HG02840 (cell line): Measurements from ENCODE around the gene HMBS.
"Not testable (repeated sequence)": the region's sequence is repeated elsewhere in the genome, so short reads cannot be mapped to it uniquely, and the experiment has no call there.

ENCODE experiments used
- ATAC-seq: cut with Tn5 transposase; IDR thresholded peaks from one replicate; pipeline ENCODE4 v1.9.1; 2021; ENCODE audit warnings: mild to moderate bottlenecking, moderate library complexity, moderate number of reproducible peaks; ENCODE audit not compliant: unreplicated experiment, low FRiP score

Gene HMBS

DNA sequence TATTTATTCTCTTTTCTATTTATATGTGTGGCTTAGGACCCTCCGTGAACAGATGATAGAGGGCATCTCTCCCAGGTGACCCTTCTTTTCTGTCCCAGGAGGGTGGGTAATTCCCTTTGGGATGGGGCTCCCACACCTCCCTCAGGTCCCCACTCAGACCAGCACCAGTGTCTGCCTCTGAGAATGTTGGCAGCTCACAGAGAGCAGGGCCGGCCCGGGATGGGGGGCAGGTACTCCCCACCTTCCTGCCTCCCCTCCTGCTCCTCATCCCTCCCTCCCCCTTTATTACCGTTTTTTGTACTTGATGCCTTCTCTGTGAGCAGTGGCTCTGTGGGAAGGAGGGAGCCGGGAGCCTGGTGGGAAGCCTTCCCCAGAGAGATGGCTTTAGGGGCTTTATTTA, 31.9 kb downstream of the HMBS start:
- ATAC-seq: no peak

DNA sequence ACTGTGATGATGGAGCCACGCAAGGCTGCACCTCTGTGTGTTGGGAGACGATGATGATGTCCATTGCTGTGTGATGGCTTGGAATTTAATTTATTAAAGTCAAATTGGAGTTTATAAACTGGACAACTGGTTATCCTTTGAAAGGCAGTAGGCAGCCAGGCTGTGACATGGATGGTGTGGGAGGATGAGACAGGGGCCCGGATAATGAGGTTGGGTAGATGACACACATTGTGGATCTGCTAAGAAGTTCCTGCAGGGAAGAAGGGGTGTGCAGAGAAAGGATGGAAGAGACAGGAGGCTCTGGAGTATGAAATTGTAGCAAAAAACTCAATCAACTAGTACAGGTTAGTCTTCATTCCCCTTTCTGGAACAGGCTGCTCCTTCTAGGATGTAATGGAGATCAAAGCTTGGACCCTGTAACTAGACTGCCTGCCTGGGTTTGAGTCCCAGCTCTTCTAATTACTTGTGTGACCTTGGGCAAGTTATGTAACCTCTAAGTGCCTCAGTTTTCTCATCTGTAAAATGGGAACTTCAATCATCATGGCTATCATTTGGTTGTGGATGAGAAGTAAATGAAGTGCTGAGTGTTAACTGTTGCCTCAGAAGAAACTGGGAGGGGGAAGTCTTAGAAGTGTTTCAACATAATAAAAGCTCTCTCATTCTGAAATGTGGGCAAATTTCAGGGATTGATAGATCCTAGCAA, 32.5 kb downstream of the HMBS start:
- no peak for ATAC-seq

DNA sequence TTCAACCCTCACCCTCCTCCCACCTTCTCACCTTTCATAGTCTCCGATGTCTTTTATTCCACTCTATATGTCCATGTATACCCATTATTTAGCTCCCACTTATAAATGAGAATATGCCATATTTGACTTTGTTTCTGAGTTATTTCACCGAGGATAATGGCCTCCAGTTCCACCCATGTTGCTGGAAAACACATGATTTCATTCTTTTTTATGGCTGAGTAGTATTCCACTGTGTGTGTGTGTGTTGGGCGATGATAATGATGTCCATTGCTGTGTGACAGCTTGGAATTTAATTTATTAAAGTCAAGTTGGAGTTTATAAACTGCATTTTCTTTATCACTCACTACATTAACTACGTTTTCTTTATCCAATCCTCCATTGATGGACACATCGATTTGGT, 33.5 kb downstream of the HMBS start:
- ATAC-seq: no peak

DNA sequence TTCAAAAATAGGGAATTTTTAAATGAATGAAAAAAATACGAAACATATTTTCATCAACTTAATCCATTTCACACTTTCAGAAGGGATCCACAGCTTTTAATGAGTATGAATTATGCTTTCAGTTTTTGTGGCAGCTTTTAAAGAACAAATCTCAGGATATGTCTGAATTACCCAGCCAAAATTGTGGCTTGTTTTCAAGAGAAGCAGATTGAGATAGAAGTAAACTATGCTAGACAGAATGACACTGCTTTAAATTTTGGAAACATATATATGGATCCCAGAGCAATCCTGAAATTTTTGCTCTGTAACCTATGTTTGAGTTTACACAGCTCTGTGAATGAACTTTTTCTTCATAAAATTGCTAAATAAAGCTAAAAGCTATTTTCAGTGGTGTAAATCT, 34.3 kb downstream of the HMBS start:
- ATAC-seq: no peak

DNA sequence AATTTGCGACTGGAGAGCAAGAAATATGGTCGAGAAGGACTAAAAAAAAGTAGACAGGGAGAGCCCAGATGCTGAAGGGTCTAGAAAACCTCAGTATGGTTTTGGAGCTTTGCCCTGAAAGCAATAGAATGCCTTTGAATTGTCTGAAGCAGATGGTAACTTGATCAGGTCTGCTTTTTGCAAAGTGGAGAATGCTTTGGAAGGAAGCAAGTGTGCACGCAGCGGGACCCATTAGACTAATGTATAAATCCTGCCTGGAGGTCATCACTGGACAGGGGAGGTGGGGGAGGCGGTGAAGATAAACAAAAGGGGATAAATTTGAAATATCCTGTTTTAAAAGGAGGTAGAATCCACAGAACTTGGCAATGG, 35.9 kb downstream of the HMBS start:
- ATAC-seq: no peak

DNA sequence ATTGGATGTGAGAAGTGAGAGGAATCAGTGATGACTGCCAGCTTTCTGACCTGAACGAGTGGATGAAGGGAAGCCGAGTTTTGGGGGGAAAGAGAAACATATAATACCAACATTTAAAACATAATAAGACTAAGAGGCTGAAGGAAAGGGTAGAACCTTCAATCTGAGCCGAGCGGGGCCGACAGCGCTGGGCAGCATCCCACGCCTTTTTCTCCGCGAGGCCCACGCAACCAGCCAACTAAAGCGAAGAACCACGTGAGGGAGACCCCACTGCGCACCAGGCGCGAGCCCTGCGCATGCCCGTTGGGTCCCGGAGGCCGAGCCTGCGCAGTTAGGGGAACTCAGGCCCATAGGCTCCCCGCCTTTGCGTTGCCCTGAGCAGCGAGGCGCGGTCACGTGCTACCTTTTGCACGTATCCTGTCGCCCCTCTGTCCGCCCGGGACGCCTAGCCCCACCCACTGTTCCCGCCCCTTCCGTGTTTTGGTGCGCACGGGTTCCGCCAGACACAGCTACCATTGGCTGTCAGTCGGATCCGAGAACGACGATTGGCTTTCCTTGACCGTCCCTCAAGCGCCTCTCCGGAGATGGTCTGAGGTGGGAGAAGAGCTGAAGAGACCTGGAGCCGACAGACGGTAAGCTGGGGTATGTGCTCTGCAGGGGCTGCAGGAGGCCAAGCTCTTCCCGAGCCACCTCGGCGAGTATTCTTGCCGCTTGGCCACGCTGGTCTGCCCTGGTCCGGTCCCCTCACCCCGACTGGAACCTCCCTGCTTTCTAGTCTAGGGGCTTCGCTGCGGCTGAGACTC, 36.5 kb downstream of the HMBS start, which contains the start of gene HINFP:
HINFP (plus strand) TSS at position 573 of the 803 bp plus-strand sequence. CDS start 5,365 bp downstream, outside the sequence.
- ATAC-seq: peak; percentile 96

DNA sequence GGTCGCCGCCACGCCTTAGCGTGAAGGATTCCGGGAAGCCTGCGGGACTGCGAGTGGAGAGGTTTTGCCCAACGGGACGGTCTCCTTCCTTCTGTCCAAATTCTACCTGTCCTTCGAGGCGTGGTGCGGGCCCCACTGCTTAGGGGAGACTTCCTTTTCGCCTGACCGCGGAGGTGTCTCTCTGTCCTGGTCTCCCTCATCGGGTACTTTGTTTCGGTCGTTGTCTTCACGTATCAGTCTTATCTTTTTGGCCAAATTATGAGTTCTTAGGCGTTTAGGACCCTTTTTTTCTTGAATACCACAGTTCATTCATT, 37.1 kb downstream of the HMBS start:
- ATAC-seq: peak; percentile 3

DNA sequence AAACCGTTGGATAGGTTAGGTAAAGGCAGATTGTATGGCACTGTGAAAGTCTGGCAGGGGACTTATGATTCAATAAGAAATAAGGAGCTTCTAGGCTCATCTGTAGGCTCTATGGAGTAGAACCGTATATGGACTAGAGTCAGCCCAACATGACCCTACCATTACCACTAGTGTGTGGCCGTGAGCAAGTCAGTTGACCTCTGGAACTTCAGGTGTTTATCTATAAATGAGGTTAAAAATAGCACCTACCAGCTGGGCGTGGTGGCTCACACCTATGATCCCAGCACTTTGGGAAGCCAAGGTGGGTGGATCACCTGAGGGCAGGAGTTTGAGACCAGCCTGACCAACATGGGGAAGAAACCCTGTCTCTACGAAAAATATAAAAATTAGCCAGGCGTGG, 41.1 kb downstream of the HMBS start:
- ATAC-seq: no peak

DNA sequence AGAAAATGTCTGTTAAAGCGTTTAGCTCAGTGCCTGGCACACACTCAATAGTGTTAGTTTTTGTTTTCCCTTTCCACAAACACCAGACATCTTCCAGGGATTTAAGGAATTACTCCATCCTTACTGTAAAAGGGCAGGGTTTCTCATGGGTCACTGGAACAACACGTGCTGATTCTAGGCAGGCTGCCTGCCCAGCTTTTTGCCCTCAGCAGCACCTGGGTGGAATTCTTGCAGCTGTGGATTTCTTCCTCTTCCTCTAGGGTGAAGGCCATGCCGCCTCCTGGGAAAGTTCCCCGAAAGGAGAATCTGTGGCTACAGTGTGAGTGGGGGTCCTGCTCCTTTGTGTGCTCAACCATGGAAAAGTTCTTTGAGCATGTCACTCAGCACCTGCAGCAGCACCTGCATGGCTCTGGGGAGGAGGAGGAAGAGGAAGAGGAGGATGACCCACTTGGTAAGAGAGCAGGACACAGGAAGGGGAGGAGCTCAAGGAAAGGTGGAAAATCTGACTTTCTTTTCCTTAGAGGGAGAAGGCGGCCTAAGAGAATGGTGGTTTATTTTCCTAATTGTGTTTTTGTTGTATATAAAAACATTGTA, 42.1 kb downstream of the HMBS start:
- ATAC-seq: no peak

DNA sequence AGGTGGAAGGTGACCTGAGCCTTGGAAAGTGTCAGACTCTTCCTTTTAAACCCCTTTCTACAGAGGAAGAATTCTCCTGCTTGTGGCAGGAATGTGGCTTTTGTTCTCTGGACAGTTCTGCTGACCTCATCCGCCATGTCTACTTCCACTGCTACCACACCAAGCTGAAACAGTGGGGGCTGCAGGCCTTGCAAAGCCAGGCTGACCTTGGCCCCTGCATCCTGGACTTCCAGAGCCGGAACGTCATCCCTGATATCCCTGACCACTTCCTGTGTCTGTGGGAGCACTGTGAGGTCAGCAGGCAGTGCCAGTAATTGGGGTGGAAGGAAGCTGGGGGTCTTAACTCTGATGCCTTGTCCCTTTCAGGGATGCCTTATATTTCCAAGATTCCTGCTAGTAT, 46.0 kb downstream of the HMBS start:
- no peak for ATAC-seq

DNA sequence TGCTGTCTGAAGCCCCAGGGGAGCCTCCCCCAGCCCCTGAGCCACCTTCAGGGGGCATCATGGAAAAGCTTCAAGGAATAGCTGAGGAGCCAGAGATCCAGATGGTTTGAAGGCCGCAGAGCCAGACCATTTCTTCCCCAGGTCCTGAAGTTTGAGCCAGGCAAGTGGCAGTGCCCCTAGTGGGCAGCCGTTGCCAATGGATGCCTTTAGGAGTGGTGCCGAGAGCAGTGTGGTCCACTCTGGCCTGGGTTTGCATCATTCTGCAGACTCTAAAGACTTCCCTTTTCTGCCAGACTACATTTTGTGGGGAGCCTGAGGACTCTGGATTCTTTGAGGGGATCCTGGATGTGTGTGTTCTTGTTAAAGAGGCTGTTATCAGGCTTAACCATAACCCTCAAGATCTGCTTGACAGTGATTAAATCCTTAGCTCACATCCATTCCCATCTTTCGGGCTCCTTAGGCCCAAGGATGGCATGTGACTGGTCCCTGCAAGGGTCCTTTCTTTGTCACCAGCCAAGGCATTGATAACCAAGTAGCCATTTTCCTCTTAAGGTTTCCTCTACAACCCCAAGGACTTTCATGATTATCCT, 49.8 kb downstream of the HMBS start:
- ATAC-seq: no peak

DNA sequence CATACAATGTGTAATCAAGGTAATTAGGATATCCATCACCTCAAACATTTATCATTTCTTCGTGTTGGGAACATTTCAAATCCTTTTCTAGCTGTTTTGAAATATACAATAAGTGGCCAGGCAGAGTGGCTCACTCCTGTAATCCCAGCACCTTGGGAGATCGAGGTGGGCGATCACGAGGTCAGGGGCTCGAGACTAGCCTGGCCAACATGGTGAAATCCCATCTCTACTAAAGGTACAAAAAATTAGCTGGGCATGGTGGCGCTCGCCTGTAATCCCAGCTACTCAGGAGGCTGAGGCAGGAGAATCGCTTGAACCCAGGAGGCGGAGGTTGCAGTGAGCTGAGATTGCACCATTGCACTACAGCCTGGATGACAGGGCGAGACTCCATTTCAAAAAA, 54.6 kb downstream of the HMBS start:
- not testable (repeated sequence) for ATAC-seq
